ENCODE measurements around the gene COLQ.
"Not testable (repeated sequence)": the region's sequence is repeated elsewhere in the genome, so short reads cannot be mapped to it uniquely, and the experiment has no call there.

Gene COLQ

GRCh38 chr3:15493436-15493835 is 28.1 kb downstream of the COLQ start:
- no peak for DNase-seq (ENCODE audit: low read depth in 1 of 2, low spot score in 1 of 2)

- DNase-seq (ENCODE audit: low read depth in 1 of 2, low spot score in 1 of 2): no peak
Measured at GRCh38 chr3:15492847-15493360, 28.6 kb downstream of the COLQ start.

- no peak for DNase-seq (ENCODE audit: low read depth in 1 of 2, low spot score in 1 of 2)
Measured at GRCh38 chr3:15491143-15491542, 30.4 kb downstream of the COLQ start.

GRCh38 chr3:15490158-15490557 is 31.3 kb downstream of the COLQ start:
- DNase-seq (ENCODE audit: low read depth in 1 of 2, low spot score in 1 of 2): no peak

- DNase-seq (ENCODE audit: low read depth in 1 of 2, low spot score in 1 of 2): no peak
Measured at GRCh38 chr3:15488002-15488401, 33.5 kb downstream of the COLQ start.

- DNase-seq (ENCODE audit: low read depth in 1 of 2, low spot score in 1 of 2): no peak
Measured at GRCh38 chr3:15486979-15487378, 34.5 kb downstream of the COLQ start.

GRCh38 chr3:15486020-15486419 is 35.5 kb downstream of the COLQ start:
- DNase-seq (ENCODE audit: low read depth in 1 of 2, low spot score in 1 of 2): no peak

GRCh38 chr3:15484551-15484950 is 37.0 kb downstream of the COLQ start:
- not testable (repeated sequence) for DNase-seq (ENCODE audit: low read depth in 1 of 2, low spot score in 1 of 2)

- no peak for DNase-seq (ENCODE audit: low read depth in 1 of 2, low spot score in 1 of 2)
Measured at GRCh38 chr3:15479400-15480224, 41.9 kb downstream of the COLQ start.

GRCh38 chr3:15478640-15478979 is 42.9 kb downstream of the COLQ start:
- DNase-seq (ENCODE audit: low read depth in 1 of 2, low spot score in 1 of 2): no peak

GRCh38 chr3:15477951-15478639 is 43.4 kb downstream of the COLQ start:
- no peak for DNase-seq (ENCODE audit: low read depth in 1 of 2, low spot score in 1 of 2)

GRCh38 chr3:15476378-15476777 is 45.1 kb downstream of the COLQ start:
- DNase-seq (ENCODE audit: low read depth in 1 of 2, low spot score in 1 of 2): no peak

- no peak for DNase-seq (ENCODE audit: low read depth in 1 of 2, low spot score in 1 of 2)
Measured at GRCh38 chr3:15475161-15475560, 46.3 kb downstream of the COLQ start.

GRCh38 chr3:15471861-15472260 is 49.6 kb downstream of the COLQ start:
- no peak for DNase-seq (ENCODE audit: low read depth in 1 of 2, low spot score in 1 of 2)

- DNase-seq (ENCODE audit: low read depth in 1 of 2, low spot score in 1 of 2): no peak
Measured at GRCh38 chr3:15470849-15471248, 50.7 kb downstream of the COLQ start.

- DNase-seq (ENCODE audit: low read depth in 1 of 2, low spot score in 1 of 2): no peak
Measured at GRCh38 chr3:15470261-15470660, 51.2 kb downstream of the COLQ start.

- DNase-seq (ENCODE audit: low read depth in 1 of 2, low spot score in 1 of 2): no peak
Measured at GRCh38 chr3:15467227-15468181, 54.0 kb downstream of the COLQ start.

GRCh38 chr3:15465876-15466585 is 55.5 kb downstream of the COLQ start:
- no peak for DNase-seq (ENCODE audit: low read depth in 1 of 2, low spot score in 1 of 2)

- DNase-seq (ENCODE audit: low read depth in 1 of 2, low spot score in 1 of 2): no peak
Measured at GRCh38 chr3:15462451-15462850, 59.1 kb downstream of the COLQ start.

GRCh38 chr3:15460891-15461531 is 60.5 kb downstream of the COLQ start:
- no peak for DNase-seq (ENCODE audit: low read depth in 1 of 2, low spot score in 1 of 2)

Data from stimulated activated CD4-positive, alpha-beta T cell treated with anti-CD3 and anti-CD28 coated beads, Interleukin-15, amount 100 ng/mL, for 1 hour (primary cell).